Endothelial cell of umbilical vein (primary cell): ENCODE results near the gene AOC1. TPM values are rescaled to one million over a fixed set of nuclear protein-coding genes. Genes with fewer than 3 reads are reported as not detected.

Experiments
- BruUV-seq: library from RNA; stranded (reverse); fragments of 400-500 nt; replicated peaks from 2 replicates; lab custom pipeline; 2021; lab: Mats Ljungman, UMichigan
- CTCF ChIA-PET: fragments of 300-600, 350-600 bp; sonication (Branson Sonifier 250); formaldehyde crosslinking; loops from one replicate; lab custom pipeline; 2021; ENCODE audit warnings: antibody characterized with exemption, inconsistent platforms; lab: Charles Lee
- POLR2A ChIA-PET: fragments of 300-600, 350-600 bp; sonication (Branson Sonifier 250); formaldehyde crosslinking; loops from one replicate; lab custom pipeline; 2021; ENCODE audit warnings: antibody characterized with exemption, inconsistent platforms; lab: Charles Lee
- DNase-seq: peaks from one replicate; pipeline ENCODE4 v3.0.0-alpha.2; 2011; ENCODE audit warnings: low read depth, low spot score
- FAIRE-seq: peaks from 2 replicates; lab custom pipeline; 2011; peaks lifted over from hg19 to GRCh38; lab: Jason Lieb, UNC
- H2AFZ ChIP-seq: 2 replicates; pipeline ENCODE4 v1.6.0; 2012; ENCODE audit warnings: low read depth, low read length, control low read depth, inconsistent platforms
- H3K27ac ChIP-seq: 2 replicates; pipeline ENCODE4 v1.5.1; 2011; ENCODE audit warnings: low read depth, mild to moderate bottlenecking, control low read depth, low read length, moderate library complexity; ENCODE audit not compliant: insufficient read depth
- H3K27me3 ChIP-seq, 2 experiments: 2 replicates each; pipeline versions ENCODE4 v1.6.0 to v1.6.1; 2011; ENCODE audit warnings: low read length in 2 of 2, mixed read lengths in 1 of 2; ENCODE audit not compliant: control insufficient read depth in 2 of 2, insufficient read depth in 2 of 2
- H3K36me3 ChIP-seq, 2 experiments: 2 replicates in 1 of 2; 3 replicates in 1 of 2; pipeline ENCODE4 v1.5.1; 2011; ENCODE audit warnings: low read length in 2 of 2, mild to moderate bottlenecking in 1 of 2, moderate library complexity in 1 of 2; ENCODE audit not compliant: control insufficient read depth in 2 of 2, insufficient read depth in 2 of 2; ENCODE audit errors: extremely low read depth in 1 of 2
- H3K4me1 ChIP-seq: 3 replicates; pipeline ENCODE4 v1.5.1; 2011; ENCODE audit warnings: mild to moderate bottlenecking, low read length; ENCODE audit not compliant: control insufficient read depth, insufficient read depth; ENCODE audit errors: extremely low read depth
- H3K4me2 ChIP-seq: 2 replicates; pipeline ENCODE4 v1.6.1; 2011; ENCODE audit warnings: low read length, control low read depth, mixed read lengths; ENCODE audit not compliant: insufficient read depth
- H3K4me3 ChIP-seq, 3 experiments: fragments of 200-600 bp in 1 of 3; sonication (generic), shearing (Covaris generic) in 1 of 3; replicated peaks in 1 of 3; 2 replicates each; pipeline ENCODE4 v1.5.1; 2011 to 2016; ENCODE audit warnings: control low read depth in 3 of 3, low read length in 3 of 3, mild to moderate bottlenecking in 2 of 3, inconsistent platforms in 1 of 3, low read depth in 1 of 3, moderate library complexity in 1 of 3; ENCODE audit not compliant: insufficient read depth in 1 of 3
- H3K79me2 ChIP-seq: 2 replicates; pipeline ENCODE4 v1.6.0; 2012; ENCODE audit warnings: low read length, inconsistent platforms; ENCODE audit not compliant: control insufficient read depth, insufficient read depth
- H3K9ac ChIP-seq: replicated peaks from 2 replicates; pipeline ENCODE3; 2011; ENCODE audit warnings: low read length, control low read depth; ENCODE audit not compliant: insufficient read depth; ENCODE audit errors: extremely low read depth
- H3K9me1 ChIP-seq: replicated peaks from 3 replicates; pipeline ENCODE4 v1.6.0; 2011; ENCODE audit warnings: mild to moderate bottlenecking, low read length; ENCODE audit not compliant: control insufficient read depth, insufficient read depth; ENCODE audit errors: extremely low read depth
- H3K9me3 ChIP-seq: replicated peaks from 2 replicates; pipeline ENCODE4 v1.5.1; 2012; ENCODE audit warnings: low read length, inconsistent platforms; ENCODE audit not compliant: control insufficient read depth, insufficient read depth
- H4K20me1 ChIP-seq: replicated peaks from 2 replicates; pipeline ENCODE3; 2011; ENCODE audit warnings: mild to moderate bottlenecking, low read length; ENCODE audit not compliant: control insufficient read depth, insufficient read depth; ENCODE audit errors: extremely low read depth
- EZH2 ChIP-seq: IDR thresholded peaks from 2 replicates; pipeline ENCODE4 v1.6.1; 2012; ENCODE audit warnings: borderline replicate concordance, low read depth, mild to moderate bottlenecking, moderate library complexity, low read length, inconsistent platforms; ENCODE audit not compliant: severe bottlenecking
- FOS ChIP-seq: IDR thresholded peaks from 2 replicates; pipeline ENCODE4 v1.6.1; 2011; ENCODE audit warnings: mild to moderate bottlenecking, low read length, moderate library complexity, borderline replicate concordance; ENCODE audit not compliant: insufficient read depth
- GATA2 ChIP-seq: IDR thresholded peaks from 2 replicates; pipeline ENCODE4 v1.7.0; 2011; ENCODE audit warnings: low read depth, mild to moderate bottlenecking, moderate library complexity, mixed read lengths, low read length; ENCODE audit not compliant: insufficient read length, insufficient read depth
- JUN ChIP-seq: IDR thresholded peaks from 2 replicates; pipeline ENCODE4 v1.6.1; 2011; ENCODE audit warnings: borderline replicate concordance, low read depth; ENCODE audit not compliant: insufficient read length, insufficient read depth
- MYC ChIP-seq: IDR thresholded peaks from one replicate; pipeline ENCODE4 v1.6.1; 2011; ENCODE audit warnings: mild to moderate bottlenecking, low read depth, low read length
- POLR2A ChIP-seq: IDR thresholded peaks from 2 replicates; pipeline ENCODE4 v1.6.1; 2012; ENCODE audit warnings: low read depth, mild to moderate bottlenecking, control low read depth, low read length
- POLR2AphosphoS5 ChIP-seq: IDR thresholded peaks from 2 replicates; pipeline ENCODE4 v1.6.1; 2012; ENCODE audit warnings: low read depth, mild to moderate bottlenecking, control low read depth, low read length, moderate library complexity; ENCODE audit not compliant: insufficient read depth
- dilution Hi-C: fragments of 300-500 bp; cut with MboI; formaldehyde crosslinking; loops from one replicate; pipeline ENCODE4 v1.15.0; 2019; ENCODE audit warnings: low sequenced_read_pairs; ENCODE audit not compliant: extremely low pct_ligation_motif_present
- intact Hi-C: fragments of 100-400 bp; cut with micrococcal nuclease; formaldehyde crosslinking; loops from one replicate; pipeline ENCODE4 v1.10.0; 2022
- polyA plus RNA-seq, 4 experiments: library from polyadenylated mRNA; depleted of rRNA in 3 of 4; stranded (reverse) in 3 of 4; unstranded in 1 of 4; fragments of >200 nt; gene quantifications; 2 replicates each; pipeline versions ENCODE4 v1.2.1 to v1.2.3, GENCODE V29; 2011 to 2012; ENCODE audit warnings: missing spikeins in 1 of 4
- total RNA-seq: library from RNA; stranded (reverse); gene quantifications from 2 replicates; pipeline ENCODE4 v1.2.3, GENCODE V29; 2021
- TF ChIP-seq, protein P1 (sequence below), 2 donors: IDR thresholded peaks; 1 replicate in 1 of 2; 2 replicates in 1 of 2; pipeline ENCODE4 v1.5.1; 2011; ENCODE audit warnings: low read length in 2 of 2, mild to moderate bottlenecking in 2 of 2, moderate library complexity in 2 of 2, control low read depth in 1 of 2, inconsistent platforms in 1 of 2, low read depth in 1 of 2; ENCODE audit not compliant: insufficient read depth in 1 of 2; ENCODE audit errors: extremely low read depth in 1 of 2
- TF ChIP-seq, protein P2 (sequence below): IDR thresholded peaks from 2 replicates; pipeline ENCODE4 v1.6.1; 2011; ENCODE audit not compliant: insufficient read depth, insufficient read length

The AOC1 gene
- total and polyA plus RNA-seq, 2 donors (not counting 3 experiments of a cell fraction or from before 2014, with no cell fraction given) = not detected

DNA sequence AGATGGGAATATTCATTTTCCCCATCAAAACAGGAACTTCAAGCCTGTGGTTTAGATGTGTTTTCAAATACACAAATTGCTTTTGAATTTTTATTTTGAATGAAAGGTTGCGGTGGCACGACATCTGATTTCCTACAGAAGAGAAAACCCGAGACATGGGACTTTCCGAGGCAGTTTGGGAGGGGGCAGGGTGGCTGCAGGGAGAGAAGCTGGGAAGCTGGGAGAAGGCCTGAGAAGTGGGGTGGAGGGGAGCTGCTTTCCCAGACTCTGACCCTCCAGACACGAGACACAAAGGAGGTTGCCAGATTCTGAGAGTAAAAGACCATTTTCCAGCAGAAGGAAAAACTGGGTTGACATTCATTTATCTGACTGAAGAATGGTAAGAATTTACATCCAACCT, 32.2 kb upstream of the AOC1 start:
- ChIA-PET CTCF (no interaction called here), POLR2A (no interaction called here)
- H3K27ac ChIP-seq = no peak overlapping the region
- no peak overlapping the region for H3K9ac ChIP-seq
- H3K9me3 ChIP-seq = no peaks in the 10 kb centered on the region
- H3K4me2 ChIP-seq = no peak overlapping the region
- no peak overlapping the region for H2AFZ ChIP-seq
- TF ChIP-seq MYC (no peak), JUN (no peak), POLR2A (no peak), FOS (no peak), EZH2 (no peak), POLR2AphosphoS5 (no peak), GATA2 (no peak)
- TF ChIP-seq, protein P1, sequence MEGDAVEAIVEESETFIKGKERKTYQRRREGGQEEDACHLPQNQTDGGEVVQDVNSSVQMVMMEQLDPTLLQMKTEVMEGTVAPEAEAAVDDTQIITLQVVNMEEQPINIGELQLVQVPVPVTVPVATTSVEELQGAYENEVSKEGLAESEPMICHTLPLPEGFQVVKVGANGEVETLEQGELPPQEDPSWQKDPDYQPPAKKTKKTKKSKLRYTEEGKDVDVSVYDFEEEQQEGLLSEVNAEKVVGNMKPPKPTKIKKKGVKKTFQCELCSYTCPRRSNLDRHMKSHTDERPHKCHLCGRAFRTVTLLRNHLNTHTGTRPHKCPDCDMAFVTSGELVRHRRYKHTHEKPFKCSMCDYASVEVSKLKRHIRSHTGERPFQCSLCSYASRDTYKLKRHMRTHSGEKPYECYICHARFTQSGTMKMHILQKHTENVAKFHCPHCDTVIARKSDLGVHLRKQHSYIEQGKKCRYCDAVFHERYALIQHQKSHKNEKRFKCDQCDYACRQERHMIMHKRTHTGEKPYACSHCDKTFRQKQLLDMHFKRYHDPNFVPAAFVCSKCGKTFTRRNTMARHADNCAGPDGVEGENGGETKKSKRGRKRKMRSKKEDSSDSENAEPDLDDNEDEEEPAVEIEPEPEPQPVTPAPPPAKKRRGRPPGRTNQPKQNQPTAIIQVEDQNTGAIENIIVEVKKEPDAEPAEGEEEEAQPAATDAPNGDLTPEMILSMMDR (IDR thresholded peaks at IDR 0.05; ENCODE audit: extremely low read depth in 1 of 2, insufficient read depth in 1 of 2, low read depth in 1 of 2, low read length in 2 of 2) = no peak
- TF ChIP-seq, protein P2, sequence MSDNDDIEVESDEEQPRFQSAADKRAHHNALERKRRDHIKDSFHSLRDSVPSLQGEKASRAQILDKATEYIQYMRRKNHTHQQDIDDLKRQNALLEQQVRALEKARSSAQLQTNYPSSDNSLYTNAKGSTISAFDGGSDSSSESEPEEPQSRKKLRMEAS = no peak
- H4K20me1 ChIP-seq = no peaks in the 10 kb centered on the region
- intact Hi-C loops (no loop called here), dilution Hi-C loops (no loop called here)
- no peaks in the 10 kb centered on the region for H3K79me2 ChIP-seq
- no peaks in the 10 kb centered on the region for H3K9me1 ChIP-seq
- no peaks in the 10 kb centered on the region for H3K36me3 ChIP-seq
- DNase-seq (no peak), FAIRE-seq (no peak)
- H3K4me1 ChIP-seq = no peaks in the 10 kb centered on the region
- no peak overlapping the region for H3K4me3 ChIP-seq
- BruUV-seq = no TSS peak
- H3K27me3 ChIP-seq = peaks cover 6 to 9% of the 10 kb centered on the region in 2 experiments
